Fibroblast of mammary gland (primary cell): ENCODE data around the gene SH2B2.

Source experiments
- DNase-seq: peaks from one replicate; pipeline ENCODE4 v3.0.0-alpha.2; 2010; ENCODE audit warnings: low read depth
- H3K4me3 ChIP-seq: 2 replicates; pipeline ENCODE4 v1.5.1; 2011; ENCODE audit warnings: low read depth, mild to moderate bottlenecking, low read length, moderate library complexity; ENCODE audit not compliant: control insufficient read depth
- TF ChIP-seq, protein P1 (sequence below): conservative IDR thresholded peaks from 2 replicates; pipeline ENCODE4 v1.5.1; 2011; ENCODE audit warnings: low read depth, low read length, inconsistent platforms; ENCODE audit not compliant: control insufficient read depth, insufficient read depth

The SH2B2 gene

DNA sequence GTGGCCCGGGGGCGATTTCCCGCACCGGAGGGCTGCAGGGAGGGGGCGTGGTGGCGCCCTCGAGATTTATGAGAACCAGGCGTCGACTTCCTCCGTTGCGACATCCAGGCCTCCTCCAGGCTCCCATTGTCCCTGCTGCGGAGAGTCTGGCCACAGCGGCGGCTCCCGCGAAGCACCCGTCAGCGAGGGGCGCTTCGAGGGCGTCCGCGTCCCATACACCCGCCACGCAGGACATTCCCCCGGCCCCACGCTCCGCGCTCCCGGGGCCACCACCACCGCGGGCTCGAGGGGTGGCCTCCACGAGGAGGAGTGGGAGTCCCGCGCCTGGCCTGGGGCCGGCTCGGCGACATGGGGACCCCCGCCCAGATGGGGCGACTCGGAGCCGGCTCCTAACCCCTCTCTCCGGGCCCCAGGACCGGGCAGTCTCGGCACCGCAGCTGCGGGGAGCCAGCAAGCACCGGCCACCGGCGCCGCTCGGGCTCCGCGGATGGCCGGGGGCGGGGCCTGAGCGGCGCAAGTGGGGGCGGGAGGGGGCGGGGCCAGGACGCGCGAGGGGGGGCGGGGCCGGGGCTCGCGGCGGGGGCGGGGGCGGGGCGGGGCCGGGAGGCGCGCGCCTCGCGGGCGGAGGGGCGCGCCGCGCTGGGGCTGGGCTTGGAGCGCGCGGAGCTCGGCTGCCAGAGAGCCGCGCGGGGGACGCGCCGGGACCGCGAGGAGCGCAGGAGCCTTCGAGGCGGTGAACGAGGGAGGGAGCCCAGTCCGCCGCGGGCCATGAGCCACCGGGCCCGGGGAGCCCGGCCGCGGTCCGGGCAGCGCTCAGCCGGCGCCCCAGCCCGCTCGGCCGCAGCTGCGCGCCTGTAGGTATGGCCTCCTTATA is at the start of gene SH2B2:
Gene SH2B2, plus strand, starts transcription at position 632 of the 874 bp plus-strand sequence. CDS start 13,683 bp downstream, outside the sequence.
- DNase-seq = peak; percentile 57
- TF ChIP-seq, protein P1, sequence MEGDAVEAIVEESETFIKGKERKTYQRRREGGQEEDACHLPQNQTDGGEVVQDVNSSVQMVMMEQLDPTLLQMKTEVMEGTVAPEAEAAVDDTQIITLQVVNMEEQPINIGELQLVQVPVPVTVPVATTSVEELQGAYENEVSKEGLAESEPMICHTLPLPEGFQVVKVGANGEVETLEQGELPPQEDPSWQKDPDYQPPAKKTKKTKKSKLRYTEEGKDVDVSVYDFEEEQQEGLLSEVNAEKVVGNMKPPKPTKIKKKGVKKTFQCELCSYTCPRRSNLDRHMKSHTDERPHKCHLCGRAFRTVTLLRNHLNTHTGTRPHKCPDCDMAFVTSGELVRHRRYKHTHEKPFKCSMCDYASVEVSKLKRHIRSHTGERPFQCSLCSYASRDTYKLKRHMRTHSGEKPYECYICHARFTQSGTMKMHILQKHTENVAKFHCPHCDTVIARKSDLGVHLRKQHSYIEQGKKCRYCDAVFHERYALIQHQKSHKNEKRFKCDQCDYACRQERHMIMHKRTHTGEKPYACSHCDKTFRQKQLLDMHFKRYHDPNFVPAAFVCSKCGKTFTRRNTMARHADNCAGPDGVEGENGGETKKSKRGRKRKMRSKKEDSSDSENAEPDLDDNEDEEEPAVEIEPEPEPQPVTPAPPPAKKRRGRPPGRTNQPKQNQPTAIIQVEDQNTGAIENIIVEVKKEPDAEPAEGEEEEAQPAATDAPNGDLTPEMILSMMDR = no peak

DNA sequence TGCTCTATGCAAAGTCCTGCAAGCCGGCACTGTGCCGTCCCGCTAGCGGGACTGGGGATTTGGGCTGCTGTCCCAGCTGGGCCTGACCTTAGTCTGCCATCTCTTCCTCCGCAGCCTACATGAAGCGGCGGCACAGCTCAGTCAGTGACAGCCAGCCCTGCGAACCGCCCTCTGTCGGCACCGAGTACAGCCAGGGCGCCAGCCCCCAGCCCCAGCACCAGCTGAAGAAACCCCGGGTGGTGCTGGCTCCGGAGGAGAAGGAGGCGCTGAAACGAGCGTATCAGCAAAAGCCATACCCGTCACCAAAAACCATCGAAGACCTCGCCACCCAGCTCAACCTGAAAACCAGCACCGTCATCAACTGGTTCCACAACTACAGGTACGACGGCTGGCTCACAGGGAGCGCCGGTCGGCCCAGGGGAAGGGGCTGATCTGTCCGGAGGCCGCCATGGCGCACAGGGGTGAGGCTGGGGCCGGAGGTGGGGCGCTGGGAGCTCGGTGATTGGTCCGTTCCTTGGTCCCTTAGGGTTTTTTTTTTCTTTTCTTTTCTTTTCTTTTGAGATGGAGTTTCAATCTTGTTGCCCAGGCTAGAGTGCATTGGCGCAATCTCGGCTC is 47.4 kb upstream of the SH2B2 start:
- DNase-seq = no peak
- no peak overlapping the region for H3K4me3 ChIP-seq
- TF ChIP-seq, protein P1 = no peak

More for the DNA sequence above, at the start of gene SH2B2:
- H3K4me3 ChIP-seq = peak within 1 kb of the TSS; percentile 53

DNA sequence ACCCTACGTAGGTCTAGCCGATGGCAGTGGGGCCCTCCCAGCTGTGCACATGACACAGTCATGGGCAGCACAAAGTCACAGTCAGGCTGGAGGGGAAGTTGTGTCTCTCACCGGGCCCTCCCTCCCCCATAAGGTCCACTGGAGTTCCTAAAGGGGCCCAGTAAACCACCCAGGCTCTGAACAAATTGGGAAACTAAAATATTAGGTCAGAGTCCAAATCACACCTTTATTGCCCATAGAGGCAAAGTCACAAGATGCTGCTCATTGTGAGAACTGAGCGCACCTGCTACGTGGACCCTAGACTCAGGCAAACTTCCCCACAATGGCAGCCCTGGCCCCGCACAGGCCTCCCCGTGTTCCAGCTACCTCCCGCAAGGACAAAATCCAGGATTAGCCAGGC is 45.2 kb upstream of the SH2B2 start:
- no peak overlapping the region for H3K4me3 ChIP-seq
- DNase-seq = no peak
- TF ChIP-seq, protein P1 = no peak

DNA sequence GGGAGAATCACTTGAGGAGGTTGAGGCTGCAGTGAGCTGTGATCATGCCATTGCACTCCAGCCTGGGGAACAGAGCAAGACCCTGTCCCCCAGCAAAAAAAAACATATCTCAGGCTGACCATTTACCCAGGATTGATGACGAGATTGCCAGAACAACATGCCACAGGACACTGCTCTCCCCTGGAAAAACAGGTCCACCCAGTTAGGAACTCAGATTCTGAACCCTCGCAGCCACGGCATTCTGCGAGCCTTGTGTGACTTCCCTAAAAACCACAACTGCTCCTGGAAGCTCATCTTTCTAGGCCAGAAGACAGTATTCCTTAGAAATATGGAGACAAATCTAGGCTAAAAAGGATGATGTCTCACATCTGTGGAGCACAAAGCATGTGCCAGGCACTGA is 42.1 kb upstream of the SH2B2 start:
- no peak for DNase-seq
- H3K4me3 ChIP-seq = no peak overlapping the region
- TF ChIP-seq, protein P1 = no peak

DNA sequence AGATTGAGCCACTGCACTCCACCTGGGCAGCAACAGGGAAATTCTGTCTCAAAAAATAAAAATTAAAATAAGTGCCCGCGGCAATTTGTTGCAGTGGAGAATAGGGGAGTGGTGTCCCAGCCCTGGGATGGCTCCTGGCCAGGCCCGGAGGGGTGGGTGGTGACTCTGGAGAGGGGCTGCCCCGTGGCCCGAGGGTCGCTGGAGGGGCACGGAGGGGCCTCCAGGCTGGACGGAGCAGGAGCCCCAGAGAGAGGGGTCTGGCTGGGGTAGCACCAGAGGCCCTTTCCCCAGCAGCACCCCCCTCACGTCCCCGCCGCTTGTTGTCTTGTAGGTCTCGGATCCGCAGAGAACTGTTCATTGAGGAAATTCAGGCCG is 38.6 kb upstream of the SH2B2 start:
- DNase-seq = no peak
- no peak overlapping the region for H3K4me3 ChIP-seq
- TF ChIP-seq, protein P1 = no peak

DNA sequence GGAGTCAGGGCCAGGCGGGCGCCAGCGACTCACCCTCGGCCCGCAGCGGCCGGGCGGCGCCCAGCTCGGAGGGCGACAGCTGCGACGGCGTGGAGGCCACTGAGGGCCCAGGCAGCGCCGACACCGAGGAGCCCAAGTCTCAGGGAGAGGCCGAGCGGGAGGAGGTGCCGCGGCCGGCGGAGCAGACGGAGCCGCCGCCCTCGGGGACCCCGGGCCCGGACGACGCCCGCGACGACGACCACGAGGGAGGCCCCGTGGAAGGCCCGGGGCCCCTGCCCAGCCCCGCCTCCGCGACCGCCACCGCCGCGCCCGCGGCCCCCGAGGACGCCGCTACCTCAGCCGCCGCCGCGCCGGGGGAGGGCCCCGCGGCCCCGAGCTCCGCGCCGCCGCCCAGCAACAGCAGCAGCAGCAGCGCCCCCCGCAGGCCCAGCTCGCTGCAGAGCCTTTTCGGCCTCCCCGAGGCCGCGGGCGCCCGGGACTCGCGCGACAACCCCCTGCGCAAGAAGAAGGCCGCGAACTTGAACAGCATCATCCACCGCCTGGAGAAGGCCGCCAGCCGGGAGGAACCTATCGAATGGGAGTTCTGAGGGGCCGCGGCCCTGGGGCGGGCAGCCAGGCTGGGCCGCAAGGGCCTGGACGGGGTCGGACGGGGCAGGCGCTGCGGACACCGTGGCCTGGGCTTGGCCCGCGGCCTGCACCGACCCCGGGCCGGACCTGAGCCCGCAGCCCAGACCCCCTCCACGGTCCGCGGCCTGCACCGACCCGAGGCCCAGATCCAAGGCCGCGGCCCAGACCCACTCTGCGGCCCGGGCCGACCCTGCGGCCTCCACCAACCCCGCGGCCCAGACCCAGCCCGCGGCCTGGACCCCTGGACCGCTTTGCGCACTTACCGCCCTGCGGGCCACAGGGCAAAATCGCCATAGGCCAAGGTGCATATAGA is 37.9 kb upstream of the SH2B2 start:
- no peak for DNase-seq
- TF ChIP-seq, protein P1 = no peak
- no peak overlapping the region for H3K4me3 ChIP-seq
